Neural progenitor cell (in vitro differentiated cells): ENCODE results near the gene PRUNE2.

ENCODE experiments used
- CTCF ChIP-seq: fragments of 200-600 bp; sonication (generic); IDR thresholded peaks from 2 replicates; pipeline ENCODE4 v1.5.1; 2017; ENCODE audit warnings: antibody characterized with exemption, mild to moderate bottlenecking
- EZH2 ChIP-seq: fragments of 200-600 bp; sonication (generic); IDR thresholded peaks from 2 replicates; pipeline ENCODE4 v1.6.1; 2017; ENCODE audit warnings: antibody characterized with exemption, mild to moderate bottlenecking, moderate library complexity

- TF ChIP-seq CTCF (no peak), EZH2 (no peak)
Measured at GRCh38 chr9:76796296-76796695, 109.6 kb downstream of the PRUNE2 start.
